Stimulated activated CD8-positive, alpha-beta memory T cell treated with anti-CD3 and anti-CD28 coated beads, Interleukin-12 subunit alpha, Interleukin-12 subunit beta, amount 100 ng/mL, for 24 hours (primary cell): ENCODE measurements around the gene PRPF19.
"Not testable (repeated sequence)": the region's sequence is repeated elsewhere in the genome, so short reads cannot be mapped to it uniquely, and the experiment has no call there.

Experiments used
- DNase-seq: peaks from one replicate; pipeline ENCODE4 v3.0.0-alpha.2; 2020; ENCODE audit errors: extremely low read depth

PRPF19 gene

GRCh38 chr11:60923800-60924109 is 17.4 kb upstream of the PRPF19 start:
- no peak for DNase-seq

DNA sequence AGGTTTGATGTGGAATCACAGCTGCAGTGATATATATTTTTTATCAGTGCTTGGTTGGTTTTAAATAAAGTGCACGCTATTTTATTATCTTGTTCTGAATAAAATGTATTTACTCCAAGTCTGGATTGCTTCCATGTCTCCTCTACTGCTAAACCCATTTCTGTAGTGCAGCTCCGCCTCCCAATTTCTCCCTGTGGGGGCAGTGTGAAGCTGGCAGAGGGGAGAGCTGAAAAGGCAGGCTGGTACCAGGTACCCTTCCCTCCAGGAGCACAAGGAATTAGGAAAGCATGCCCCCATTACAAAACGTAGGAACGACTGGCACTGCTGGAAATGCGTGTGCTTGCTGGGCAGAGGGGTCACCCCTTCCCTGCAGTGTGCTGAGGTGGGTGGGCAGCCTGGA is 16.9 kb upstream of the PRPF19 start:
- no peak for DNase-seq

- no peak for DNase-seq
Observed at GRCh38 chr11:60922906-60923305, 16.5 kb upstream of the PRPF19 start.

- no peak for DNase-seq
Observed at GRCh38 chr11:60921777-60922335, 15.5 kb upstream of the PRPF19 start.

GRCh38 chr11:60921259-60921658 is 14.9 kb upstream of the PRPF19 start:
- no peak for DNase-seq

DNA sequence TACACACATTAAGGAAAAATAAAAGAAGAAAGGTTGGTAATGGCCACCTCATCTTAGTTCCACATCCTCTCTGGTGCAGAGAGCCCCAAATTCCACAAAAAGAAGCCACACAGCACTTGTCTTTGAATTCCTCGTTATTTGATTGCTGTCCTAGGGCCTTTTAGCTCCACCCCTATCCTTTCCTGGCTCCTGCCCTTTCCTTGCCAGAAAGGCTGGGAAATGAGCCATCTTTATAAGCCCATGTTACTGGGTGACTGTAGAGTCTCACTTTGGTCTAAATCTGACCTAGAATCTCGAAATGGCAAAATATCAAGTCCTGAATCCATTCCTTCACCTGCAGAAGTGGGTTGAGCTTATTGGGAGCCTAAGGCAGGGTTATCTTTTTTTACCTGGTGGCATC is 13.6 kb upstream of the PRPF19 start:
- DNase-seq = no peak

GRCh38 chr11:60919320-60919719 is 12.9 kb upstream of the PRPF19 start:
- DNase-seq = no peak

DNA sequence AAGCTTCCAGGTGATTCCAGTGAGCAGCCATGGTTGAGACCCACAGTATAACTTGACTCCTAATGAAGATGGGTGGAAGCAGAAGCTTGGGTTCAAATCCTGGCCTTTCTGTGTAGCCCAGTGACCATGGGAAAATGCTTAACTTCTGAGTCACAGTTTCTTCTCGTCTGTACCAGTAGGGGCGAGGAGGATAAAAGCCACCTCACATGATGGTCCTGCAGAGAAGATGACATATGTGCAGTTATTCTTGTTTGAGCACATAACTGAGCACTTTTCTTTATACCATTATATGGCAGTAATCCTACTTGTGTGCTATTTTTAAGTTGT is 12.5 kb upstream of the PRPF19 start:
- DNase-seq = no peak

DNA sequence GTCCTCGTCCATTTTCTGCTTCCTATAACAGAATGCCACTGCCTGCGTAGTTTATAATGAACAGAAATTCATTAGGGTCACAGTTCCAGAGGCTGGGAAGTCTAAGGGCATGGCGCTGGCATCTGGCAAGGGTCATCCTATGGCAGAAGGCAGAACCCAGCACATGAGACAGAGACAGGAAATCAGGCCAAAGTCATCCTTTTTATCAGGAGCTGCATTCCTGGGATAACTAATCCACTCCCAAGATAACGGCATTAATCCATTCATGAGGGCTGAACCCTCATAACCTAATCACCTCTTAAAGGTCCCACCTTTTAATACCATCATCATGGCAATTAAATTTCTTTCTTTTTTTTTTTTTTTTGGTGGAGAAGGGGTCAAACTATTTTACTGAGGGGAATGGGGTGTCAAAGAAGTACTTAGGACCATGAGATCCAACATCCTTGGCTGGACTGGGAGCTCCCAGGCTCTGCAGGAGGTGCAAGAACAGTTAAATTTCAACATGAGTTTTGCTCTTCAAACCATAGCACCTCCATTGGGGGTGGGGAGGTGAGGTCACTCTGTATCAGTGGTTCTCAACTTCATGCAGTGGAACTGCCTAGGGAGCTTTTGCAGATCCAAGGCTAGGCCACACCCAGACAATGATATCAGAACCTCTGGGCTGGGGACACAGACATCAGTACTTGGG is 12.0 kb upstream of the PRPF19 start:
- no peak for DNase-seq

GRCh38 chr11:60917267-60917666 is 10.9 kb upstream of the PRPF19 start:
- DNase-seq = no peak

DNA sequence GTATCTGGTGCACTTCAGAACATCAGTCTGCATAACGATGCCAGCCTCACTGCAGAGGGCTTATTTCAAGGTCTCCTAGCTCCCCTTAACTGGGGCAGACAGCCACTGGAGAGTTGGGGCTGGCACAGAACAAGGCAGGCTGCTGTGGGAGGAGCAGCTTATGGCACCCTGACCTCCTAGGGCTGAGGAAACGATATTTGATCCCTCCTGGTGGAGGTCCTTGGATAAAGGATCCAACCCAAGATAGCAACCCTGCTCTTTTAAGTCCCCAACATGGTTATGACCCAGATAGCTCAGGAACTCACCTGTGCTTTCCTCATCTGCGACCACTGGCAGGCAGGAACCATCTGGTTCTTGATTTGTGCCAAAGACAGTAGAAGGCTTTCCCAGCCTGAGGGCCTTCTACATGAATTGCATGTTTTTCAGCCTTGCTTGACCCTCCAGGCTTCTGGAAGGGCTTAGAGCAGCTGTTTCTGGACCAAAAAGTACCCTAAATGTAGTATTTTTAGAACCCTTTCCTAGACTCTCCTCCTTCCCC is 10.4 kb upstream of the PRPF19 start:
- DNase-seq = no peak

DNA sequence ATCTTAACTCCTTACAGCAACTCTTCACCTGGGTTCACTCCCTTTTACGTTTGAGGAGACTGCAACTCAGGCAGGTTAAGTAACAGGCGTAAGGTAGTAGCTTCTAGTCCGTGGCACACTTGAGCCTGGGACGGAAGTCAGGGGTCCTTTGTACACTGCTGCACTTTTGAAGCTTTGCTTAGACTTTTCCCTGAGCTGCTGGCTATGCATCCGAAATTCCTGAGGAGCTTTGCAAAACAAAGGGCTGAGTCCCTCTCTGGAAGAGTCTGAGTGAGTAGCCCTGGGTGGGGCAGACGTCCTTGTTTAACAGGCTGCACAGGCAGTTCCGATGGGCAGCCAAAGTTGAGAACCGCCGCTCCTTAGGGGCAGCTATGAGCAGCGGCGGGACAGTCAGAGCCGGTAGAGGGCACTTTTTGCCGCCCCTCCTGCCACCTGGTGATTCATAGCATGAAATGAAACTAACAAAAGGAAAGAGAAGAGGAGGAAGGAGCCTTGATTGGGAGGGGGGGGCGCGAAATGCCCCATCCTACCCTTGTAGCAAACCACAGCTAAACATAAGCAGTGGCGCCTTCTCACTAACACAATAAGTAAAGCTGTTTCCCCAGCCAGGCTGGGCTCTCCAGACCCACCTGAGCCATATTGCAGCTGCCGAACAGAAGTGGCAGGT is 9.0 kb upstream of the PRPF19 start:
- peak; percentile 31 for DNase-seq

GRCh38 chr11:60914633-60915247 is 8.4 kb upstream of the PRPF19 start:
- DNase-seq = no peak

- peak; percentile 76 for DNase-seq
Observed at GRCh38 chr11:60913793-60914632, 7.6 kb upstream of the PRPF19 start, which contains the start of gene TMEM109. Gene TMEM109, plus strand, starts transcription at chr11:60914158. Its CDS starts 5,536 bp downstream, at chr11:60919694.

DNA sequence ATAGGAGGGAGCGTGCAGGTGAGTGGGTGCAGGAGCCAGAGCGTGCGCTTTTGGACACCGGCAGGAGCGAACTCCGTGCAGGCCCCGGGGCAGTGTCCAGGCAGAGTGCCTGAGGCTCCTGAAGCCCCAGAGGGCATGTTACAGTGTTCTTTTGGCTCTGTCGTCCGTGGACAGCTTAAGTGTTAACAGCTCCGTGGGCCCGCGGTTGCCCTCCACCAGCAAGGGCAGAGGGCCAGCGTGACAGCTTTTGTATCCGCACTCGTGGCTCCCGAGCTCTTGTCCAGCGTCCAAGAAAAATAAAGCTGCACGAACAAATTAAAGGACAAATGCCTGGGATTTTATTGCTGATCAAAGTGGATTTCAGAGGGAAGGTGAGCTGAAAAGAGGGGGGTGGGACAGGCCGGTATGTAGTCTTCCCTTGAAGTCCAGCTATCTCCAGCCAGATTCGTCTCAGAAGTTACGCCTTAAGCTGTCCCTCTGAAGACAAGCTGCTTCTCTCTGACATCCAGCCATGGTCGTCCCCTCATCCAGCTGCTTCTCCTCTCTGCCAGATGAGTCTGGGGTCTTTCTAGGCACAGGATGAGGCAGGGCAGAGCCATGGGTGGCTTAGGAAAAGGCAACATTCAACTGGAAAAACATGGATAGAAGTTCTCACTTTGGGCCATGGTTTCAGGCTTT is 6.6 kb upstream of the PRPF19 start:
- no peak for DNase-seq

DNA sequence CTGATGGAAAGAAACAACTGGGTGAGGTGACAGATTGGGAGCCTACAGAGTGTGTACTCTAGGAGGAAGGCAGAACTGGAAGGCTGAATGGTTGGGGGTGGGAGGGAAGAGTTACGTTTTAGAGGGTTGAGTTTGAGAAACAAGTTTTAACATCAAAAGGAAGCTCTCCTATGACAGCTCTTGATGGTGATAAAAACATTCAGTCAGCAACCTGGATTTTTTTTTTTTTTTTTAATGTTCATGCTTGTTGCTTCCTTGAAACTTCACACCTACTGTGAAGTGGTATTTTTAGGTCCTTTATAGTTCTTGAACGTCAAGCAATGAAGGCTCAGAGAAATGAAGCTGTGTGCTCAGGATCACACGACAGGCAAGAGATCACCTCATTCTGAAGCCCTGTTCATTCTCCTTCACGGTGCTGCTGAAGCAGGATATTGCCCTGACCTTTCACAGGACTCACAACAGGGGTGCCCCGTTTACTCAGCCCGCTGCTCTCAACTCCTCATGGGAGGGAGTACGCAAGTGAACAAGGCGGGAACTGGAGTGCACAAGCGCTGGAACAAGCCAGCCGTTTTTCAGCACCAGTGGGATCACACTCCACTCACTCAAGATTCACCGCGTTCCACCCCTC is 6.0 kb upstream of the PRPF19 start:
- DNase-seq = no peak

GRCh38 chr11:60910711-60911380 is 4.5 kb upstream of the PRPF19 start:
- no peak for DNase-seq

DNA sequence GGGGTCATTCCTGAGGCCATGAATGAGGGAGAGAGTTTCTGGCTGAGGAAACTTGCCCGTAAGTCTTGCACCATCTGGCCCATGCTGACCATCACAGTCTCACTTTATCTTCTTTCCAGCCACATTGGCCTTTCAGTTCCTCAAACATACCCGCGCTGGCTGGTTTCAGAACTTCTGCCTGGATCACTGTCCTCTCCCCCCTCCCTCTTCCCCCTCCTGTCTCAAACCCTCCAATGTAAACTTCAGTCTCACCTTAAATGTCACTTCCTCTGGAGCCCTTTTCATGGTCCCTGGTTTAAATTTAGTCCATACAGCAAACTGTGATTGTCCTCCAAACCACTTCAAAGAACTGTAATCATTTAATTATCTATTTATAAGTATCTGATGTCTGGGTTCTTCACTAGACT is 3.9 kb upstream of the PRPF19 start:
- no peak for DNase-seq

GRCh38 chr11:60909680-60910280 is 3.4 kb upstream of the PRPF19 start:
- not testable (repeated sequence) for DNase-seq

DNA sequence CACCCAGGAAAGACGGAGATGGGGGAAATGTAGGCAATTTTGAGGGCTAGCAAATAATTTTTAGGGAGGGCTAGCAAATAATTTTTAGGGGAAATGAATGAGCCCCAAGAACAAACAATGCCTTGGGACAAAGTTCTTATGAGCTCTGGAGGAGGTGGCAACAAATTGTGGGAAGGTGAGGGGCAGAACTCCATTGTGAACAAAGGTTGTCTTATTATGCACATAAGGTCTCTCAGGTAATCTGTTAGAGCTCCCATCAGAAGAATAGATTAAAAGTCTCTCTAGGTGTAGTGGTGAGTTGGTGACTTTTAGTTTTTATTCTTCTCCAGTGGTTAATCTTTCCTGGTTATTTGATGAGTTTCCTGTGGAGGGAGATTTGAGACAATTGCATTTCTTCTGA is 2.4 kb upstream of the PRPF19 start:
- DNase-seq = no peak
